ENCODE results near the gene CTBP1. TPM values are rescaled to one million over a fixed set of nuclear protein-coding genes. Genes with fewer than 3 reads are reported as not detected.

The CTBP1 gene
- total and polyA plus RNA-seq, 2 donors (not counting 1 experiment from before 2014, with no cell fraction given) = 212 to 343 TPM

DNA sequence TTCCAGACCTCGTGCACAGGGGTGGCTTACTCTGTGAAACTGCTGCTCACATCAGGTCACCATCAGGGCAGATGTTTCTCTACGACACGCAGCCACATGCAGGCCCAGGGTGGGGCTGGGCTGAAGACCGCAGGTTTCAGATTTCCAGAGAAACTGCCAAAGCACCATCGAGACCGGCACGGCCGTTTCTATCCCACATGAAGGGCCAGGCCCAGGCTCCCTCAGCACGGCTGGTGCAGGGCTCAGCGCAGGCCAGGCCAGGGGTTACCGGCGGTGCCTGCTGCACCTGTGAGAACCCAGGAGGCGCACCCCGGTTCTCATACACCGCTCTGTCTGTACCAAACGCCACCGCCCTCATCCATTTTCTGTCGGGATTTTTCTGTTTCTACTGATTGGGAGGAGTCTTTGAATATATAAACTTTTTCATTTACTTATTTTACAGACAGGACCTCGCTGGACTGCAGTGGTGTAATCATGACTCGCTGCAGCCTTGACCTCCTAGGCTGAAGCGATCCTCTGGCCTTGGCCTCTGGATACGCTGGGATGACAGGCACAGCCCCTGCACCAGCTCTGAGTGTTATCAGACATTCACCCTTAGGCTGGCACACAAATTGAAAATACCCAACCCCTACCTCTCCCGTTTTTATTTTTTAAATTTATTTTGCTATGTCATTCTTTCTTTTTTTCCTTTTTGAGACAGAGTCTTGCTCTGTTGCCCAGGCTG lies 17.1 kb downstream of the CTBP1 start:
- no peak for TF ChIP-seq EZH2 (IDR thresholded peaks at IDR 0.05; ENCODE audit: borderline replicate concordance, insufficient read depth, low read depth, low read length, poor library complexity, severe bottlenecking)
- TF ChIP-seq, protein P1, sequence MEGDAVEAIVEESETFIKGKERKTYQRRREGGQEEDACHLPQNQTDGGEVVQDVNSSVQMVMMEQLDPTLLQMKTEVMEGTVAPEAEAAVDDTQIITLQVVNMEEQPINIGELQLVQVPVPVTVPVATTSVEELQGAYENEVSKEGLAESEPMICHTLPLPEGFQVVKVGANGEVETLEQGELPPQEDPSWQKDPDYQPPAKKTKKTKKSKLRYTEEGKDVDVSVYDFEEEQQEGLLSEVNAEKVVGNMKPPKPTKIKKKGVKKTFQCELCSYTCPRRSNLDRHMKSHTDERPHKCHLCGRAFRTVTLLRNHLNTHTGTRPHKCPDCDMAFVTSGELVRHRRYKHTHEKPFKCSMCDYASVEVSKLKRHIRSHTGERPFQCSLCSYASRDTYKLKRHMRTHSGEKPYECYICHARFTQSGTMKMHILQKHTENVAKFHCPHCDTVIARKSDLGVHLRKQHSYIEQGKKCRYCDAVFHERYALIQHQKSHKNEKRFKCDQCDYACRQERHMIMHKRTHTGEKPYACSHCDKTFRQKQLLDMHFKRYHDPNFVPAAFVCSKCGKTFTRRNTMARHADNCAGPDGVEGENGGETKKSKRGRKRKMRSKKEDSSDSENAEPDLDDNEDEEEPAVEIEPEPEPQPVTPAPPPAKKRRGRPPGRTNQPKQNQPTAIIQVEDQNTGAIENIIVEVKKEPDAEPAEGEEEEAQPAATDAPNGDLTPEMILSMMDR (IDR thresholded peaks at IDR 0.05) = no peak
- H3K27me3 Mint-ChIP-seq = no peaks in the 10 kb centered on the region
- no peak overlapping the region for H3K4me3 Mint-ChIP-seq
- H2AFZ ChIP-seq (ENCODE audit: insufficient read depth, low read depth, low read length, poor library complexity, severe bottlenecking) = no peak overlapping the region
- ChIA-PET CTCF (no interaction called here), POLR2A (no interaction called here)
- H3K4me2 ChIP-seq (replicated peaks; ENCODE audit: low read depth, low read length, poor library complexity, severe bottlenecking) = no peak overlapping the region
- ATAC-seq (ENCODE audit: low read depth) (no peak), DNase-seq (no peak)
- no peaks in the 10 kb centered on the region for H3K9me3 Mint-ChIP-seq (ENCODE audit: insufficient read depth)
- H3K27me3 ChIP-seq (replicated peaks in 1 of 4; ENCODE audit: control extremely low read depth in 1 of 4, control insufficient read depth in 3 of 4, insufficient read depth in 4 of 4, low read length in 3 of 4) = no peaks in the 10 kb centered on the region
- H3K4me3 ChIP-seq (ENCODE audit: control extremely low read depth in 1 of 5, extremely low read depth in 1 of 5, insufficient read depth in 1 of 5, low read depth in 2 of 5, low read length in 4 of 5) = no peak overlapping the region
- WGBS (ENCODE audit: insufficient coverage) = 95% methylated on average over 16 of the region's 23 CpGs
- no peak overlapping the region for H3K27ac Mint-ChIP-seq
- no peaks in the 10 kb centered on the region for H3K4me1 ChIP-seq (ENCODE audit: control insufficient read depth in 2 of 2, insufficient read depth in 2 of 2, low read length in 2 of 2)
- peaks cover 0 to 2% (median 0%) of the 10 kb centered on the region in 3 donors for H3K9me3 ChIP-seq (ENCODE audit: control extremely low read depth in 1 of 3, control insufficient read depth in 2 of 3, insufficient read depth in 1 of 3, low read length in 2 of 3)
- H4K20me1 ChIP-seq (ENCODE audit: control insufficient read depth, insufficient read depth, low read length, poor library complexity, severe bottlenecking) = peaks cover 95% of the 10 kb centered on the region
- H3K27ac ChIP-seq (ENCODE audit: low read length in 2 of 2) = no peak overlapping the region
- H3K79me2 ChIP-seq (ENCODE audit: control insufficient read depth, insufficient read depth, low read length) = peaks cover 79% of the 10 kb centered on the region
- H3K36me3 ChIP-seq (replicated peaks in 1 of 2; ENCODE audit: control extremely low read depth in 1 of 2, control insufficient read depth in 1 of 2, extremely low read depth in 1 of 2, insufficient read depth in 2 of 2, low read length in 1 of 2) = peaks cover 0 to 88% of the 10 kb centered on the region in 2 experiments
- intact Hi-C loops (cut with micrococcal nuclease) = no loop called here
- H3K9ac ChIP-seq (ENCODE audit: low read length) = no peak overlapping the region
- H3K4me1 Mint-ChIP-seq = no peaks in the 10 kb centered on the region

DNA sequence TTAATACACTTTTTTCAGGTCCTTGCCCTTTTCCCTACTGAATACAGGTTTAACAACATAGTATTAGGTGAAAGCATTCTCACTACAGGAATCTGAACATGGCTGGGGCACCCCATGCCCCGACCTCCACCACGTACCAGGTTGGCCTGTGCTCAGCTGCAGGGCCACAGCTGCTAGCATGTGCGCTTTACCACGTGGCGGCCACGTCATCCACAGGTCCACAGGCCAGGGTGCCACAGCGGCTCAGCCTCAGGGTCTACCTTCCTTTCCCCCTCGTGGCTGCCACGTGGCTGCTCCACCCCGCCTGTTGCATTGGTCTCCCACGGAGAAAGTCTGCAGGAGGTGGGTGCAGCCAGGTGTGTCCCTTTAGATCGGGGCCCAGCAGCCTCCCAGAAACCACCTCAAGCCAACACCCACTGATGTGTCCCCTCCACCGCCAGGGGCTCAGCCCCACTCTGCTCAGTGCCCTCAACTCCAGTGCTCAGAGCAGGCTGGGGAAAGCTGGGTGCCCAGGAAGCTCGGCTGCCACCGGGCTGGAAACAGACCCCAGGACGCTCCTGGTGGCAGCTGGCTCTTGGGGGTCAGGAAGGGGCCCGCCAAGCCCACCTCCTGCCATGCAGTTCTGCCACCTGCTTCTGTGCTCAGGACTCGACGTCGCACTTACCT lies 17.8 kb downstream of the CTBP1 start:
- ATAC-seq (ENCODE audit: low read depth) = no peak
- ChIA-PET CTCF (no interaction called here), POLR2A (no interaction called here)
- no peak overlapping the region for H3K4me3 ChIP-seq (ENCODE audit: control extremely low read depth in 1 of 5, extremely low read depth in 1 of 5, insufficient read depth in 1 of 5, low read depth in 2 of 5, low read length in 4 of 5)
- TF ChIP-seq, protein P1 (IDR thresholded peaks at IDR 0.05) = no peak
- TF ChIP-seq EZH2 (IDR thresholded peaks at IDR 0.05; ENCODE audit: borderline replicate concordance, insufficient read depth, low read depth, low read length, poor library complexity, severe bottlenecking) = no peak
- 97% methylated on average over 19 of the region's 20 CpGs for WGBS (ENCODE audit: insufficient coverage)
- H3K36me3 ChIP-seq (replicated peaks in 1 of 2; ENCODE audit: control extremely low read depth in 1 of 2, control insufficient read depth in 1 of 2, extremely low read depth in 1 of 2, insufficient read depth in 2 of 2, low read length in 1 of 2) = peaks cover 0 to 90% of the 10 kb centered on the region in 2 experiments
- H3K4me2 ChIP-seq (replicated peaks; ENCODE audit: low read depth, low read length, poor library complexity, severe bottlenecking) = no peak overlapping the region
- H2AFZ ChIP-seq (ENCODE audit: insufficient read depth, low read depth, low read length, poor library complexity, severe bottlenecking) = no peak overlapping the region
- H3K27ac ChIP-seq (ENCODE audit: low read length in 2 of 2) = no peak overlapping the region
- Mint-ChIP-seq H3K4me1 (no peaks in the 10 kb centered on the region), H3K4me3 (no peak overlapping the region), H3K27me3 (no peaks in the 10 kb centered on the region), H3K9me3 (ENCODE audit: insufficient read depth) (no peaks in the 10 kb centered on the region), H3K27ac (no peak overlapping the region)
- peaks cover 81% of the 10 kb centered on the region for H3K79me2 ChIP-seq (ENCODE audit: control insufficient read depth, insufficient read depth, low read length)
- DNase-seq = no peak
- peaks cover 0 to 2% (median 0%) of the 10 kb centered on the region in 3 donors for H3K9me3 ChIP-seq (ENCODE audit: control extremely low read depth in 1 of 3, control insufficient read depth in 2 of 3, insufficient read depth in 1 of 3, low read length in 2 of 3)
- no peak overlapping the region for H3K9ac ChIP-seq (ENCODE audit: low read length)
- intact Hi-C loops (cut with micrococcal nuclease) = no loop called here
- no peaks in the 10 kb centered on the region for H3K4me1 ChIP-seq (ENCODE audit: control insufficient read depth in 2 of 2, insufficient read depth in 2 of 2, low read length in 2 of 2)
- peaks cover 96% of the 10 kb centered on the region for H4K20me1 ChIP-seq (ENCODE audit: control insufficient read depth, insufficient read depth, low read length, poor library complexity, severe bottlenecking)
- no peaks in the 10 kb centered on the region for H3K27me3 ChIP-seq (replicated peaks in 1 of 4; ENCODE audit: control extremely low read depth in 1 of 4, control insufficient read depth in 3 of 4, insufficient read depth in 4 of 4, low read length in 3 of 4)
